Stomach (tissue), 9 donors: Measurements from ENCODE around the gene PHF21A. TPM values are rescaled to one million over a fixed set of nuclear protein-coding genes. Genes with fewer than 3 reads are reported as not detected.

Experiments
- DNase-seq, 2 donors: peaks; one replicate each; pipeline versions ENCODE4 v3.0.0 to v3.0.0-alpha.2; 2013 to 2019
- H3K27ac ChIP-seq, 5 donors: fragments of 200-600 bp in 4 of 5; sonication (generic) in 4 of 5; one replicate each; pipeline ENCODE4 v1.5.1; 2013 to 2019; ENCODE audit warnings: mild to moderate bottlenecking in 1 of 5, moderate library complexity in 1 of 5
- H3K27me3 ChIP-seq, 3 donors: fragments of 200-600 bp; sonication (generic); one replicate each; pipeline ENCODE4 v1.5.1; 2017 to 2019; ENCODE audit warnings: mixed run types in 1 of 3
- H3K36me3 ChIP-seq, 4 donors: fragments of 200-600 bp; sonication (generic); 1 replicate in 3 of 4; 2 replicates in 1 of 4; pipeline ENCODE4 v1.5.1; 2016 to 2019
- H3K4me1 ChIP-seq, 4 donors: fragments of 200-600 bp; sonication (generic); one replicate each; pipeline ENCODE4 v1.5.1; 2016 to 2019
- H3K4me3 ChIP-seq, 4 donors: fragments of 200-600 bp; sonication (generic) in 3 of 4; one replicate each; pipeline ENCODE4 v1.5.1; 2016 to 2019; ENCODE audit warnings: mild to moderate bottlenecking in 1 of 4
- H3K9me3 ChIP-seq, 4 donors: fragments of 200-600 bp; sonication (generic); one replicate each; pipeline ENCODE4 v1.5.1; 2016 to 2019
- EP300 ChIP-seq: sonication (generic); formaldehyde crosslinking; IDR thresholded peaks from one replicate; pipeline ENCODE4 v1.6.1; 2017; ENCODE audit warnings: antibody characterized with exemption
- POLR2A ChIP-seq, 4 donors: fragments of 450-650 bp; IDR thresholded peaks; one replicate each; pipeline ENCODE4 v1.6.1; 2016; ENCODE audit warnings: antibody characterized with exemption in 4 of 4, control low read depth in 2 of 4, mild to moderate bottlenecking in 1 of 4, moderate library complexity in 1 of 4
- POLR2AphosphoS5 ChIP-seq, 3 donors: sonication (generic); formaldehyde crosslinking; IDR thresholded peaks; one replicate each; pipeline ENCODE4 v1.6.1; 2016; ENCODE audit warnings: antibody characterized with exemption in 3 of 3
- WGBS, 5 donors: extraction: QIAGEN DNeasy Blood & Tissue Kit in 3 of 5; methylation state at CpG; one replicate each; pipeline versions ENCODE4 v1.1.5 to v1.1.7; 2013 to 2018; 5-methylcytosine and 5-hydroxymethylcytosine counted together
- intact Hi-C: fragments of 100-400 bp; cut with DNase I; formaldehyde crosslinking; loops from one replicate; pipeline ENCODE4 v1.15.1; 2023; ENCODE audit warnings: low total_unique reads
- polyA plus RNA-seq, 3 donors: library from polyadenylated mRNA; stranded (reverse); fragments of 200-250 nt; gene quantifications; one replicate each; pipeline ENCODE4 v1.2.3, GENCODE V29; 2013
- total RNA-seq, 5 donors: library from RNA; depleted of rRNA; stranded (reverse); fragments of >200 nt; gene quantifications; one replicate each; pipeline versions ENCODE4 v1.1.0 to v1.2.3, GENCODE V29; 2014 to 2016
- TF ChIP-seq, protein P1 (sequence below), 7 experiments: fragments of 450-650 bp in 4 of 7; fragments of 200-600 bp in 3 of 7; sonication (generic) in 3 of 7; IDR thresholded peaks; one replicate each; pipeline ENCODE4 v1.5.1; 2016 to 2019; ENCODE audit warnings: antibody characterized with exemption in 7 of 7, control low read depth in 2 of 7, mild to moderate bottlenecking in 1 of 7
- donor health status: healthy with polysubstance abuse.
- donor health status: Bipolar disorder and iron deficiency.
- donor health status: healthy.

The PHF21A gene
- total and polyA plus RNA-seq, 8 donors: 6.1 to 67.0 (median 18.6) TPM

DNA sequence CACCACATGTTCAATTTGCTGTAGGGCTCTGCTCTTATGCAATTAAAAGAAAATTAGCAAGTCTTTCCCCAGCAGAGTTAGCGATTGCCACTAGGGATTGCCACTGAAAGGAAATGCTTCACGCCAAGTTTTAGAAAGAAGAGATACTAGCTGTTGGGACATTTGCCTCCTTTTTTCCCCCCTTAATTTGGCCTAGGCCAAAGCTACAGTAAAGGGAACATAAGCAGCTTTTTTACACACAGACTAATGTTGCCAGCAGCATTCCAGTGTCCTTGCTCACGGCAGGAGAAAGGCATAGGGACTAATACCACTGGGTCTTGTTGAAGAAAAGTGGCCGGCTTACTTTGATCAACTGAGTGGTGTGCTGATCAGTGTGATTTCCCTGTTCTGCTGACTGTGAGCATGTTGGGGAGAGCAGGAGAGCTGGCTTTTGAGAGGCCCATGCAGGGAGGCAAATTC lies 71.2 kb downstream of the PHF21A start:
- peak overlapping the region in 3 of 5 donors; percentile 15 to 33 (median 15) for H3K27ac ChIP-seq
- intact Hi-C loops: no loop called here
- H3K9me3 ChIP-seq: no peaks in the 10 kb centered on the region
- H3K36me3 ChIP-seq: peaks cover 0 to 4% (median 0%) of the 10 kb centered on the region in 4 donors
- peak in 1 of 2 donors; percentile 85 for DNase-seq
- TF ChIP-seq POLR2AphosphoS5 (IDR thresholded peaks at IDR 0.05) (peak in 1 of 3 donors; percentile 42), POLR2A (IDR thresholded peaks at IDR 0.05) (no peak), EP300 (no peak)
- TF ChIP-seq, protein P1, sequence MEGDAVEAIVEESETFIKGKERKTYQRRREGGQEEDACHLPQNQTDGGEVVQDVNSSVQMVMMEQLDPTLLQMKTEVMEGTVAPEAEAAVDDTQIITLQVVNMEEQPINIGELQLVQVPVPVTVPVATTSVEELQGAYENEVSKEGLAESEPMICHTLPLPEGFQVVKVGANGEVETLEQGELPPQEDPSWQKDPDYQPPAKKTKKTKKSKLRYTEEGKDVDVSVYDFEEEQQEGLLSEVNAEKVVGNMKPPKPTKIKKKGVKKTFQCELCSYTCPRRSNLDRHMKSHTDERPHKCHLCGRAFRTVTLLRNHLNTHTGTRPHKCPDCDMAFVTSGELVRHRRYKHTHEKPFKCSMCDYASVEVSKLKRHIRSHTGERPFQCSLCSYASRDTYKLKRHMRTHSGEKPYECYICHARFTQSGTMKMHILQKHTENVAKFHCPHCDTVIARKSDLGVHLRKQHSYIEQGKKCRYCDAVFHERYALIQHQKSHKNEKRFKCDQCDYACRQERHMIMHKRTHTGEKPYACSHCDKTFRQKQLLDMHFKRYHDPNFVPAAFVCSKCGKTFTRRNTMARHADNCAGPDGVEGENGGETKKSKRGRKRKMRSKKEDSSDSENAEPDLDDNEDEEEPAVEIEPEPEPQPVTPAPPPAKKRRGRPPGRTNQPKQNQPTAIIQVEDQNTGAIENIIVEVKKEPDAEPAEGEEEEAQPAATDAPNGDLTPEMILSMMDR (IDR thresholded peaks at IDR 0.05): no peak
- 26 to 43% (median 40%) methylated on average over 4 of the region's 4 CpGs for WGBS, 5 donors
- no peaks in the 10 kb centered on the region for H3K27me3 ChIP-seq
- no peak overlapping the region for H3K4me3 ChIP-seq
- peaks cover 10 to 69% (median 34%) of the 10 kb centered on the region in 4 donors for H3K4me1 ChIP-seq

DNA sequence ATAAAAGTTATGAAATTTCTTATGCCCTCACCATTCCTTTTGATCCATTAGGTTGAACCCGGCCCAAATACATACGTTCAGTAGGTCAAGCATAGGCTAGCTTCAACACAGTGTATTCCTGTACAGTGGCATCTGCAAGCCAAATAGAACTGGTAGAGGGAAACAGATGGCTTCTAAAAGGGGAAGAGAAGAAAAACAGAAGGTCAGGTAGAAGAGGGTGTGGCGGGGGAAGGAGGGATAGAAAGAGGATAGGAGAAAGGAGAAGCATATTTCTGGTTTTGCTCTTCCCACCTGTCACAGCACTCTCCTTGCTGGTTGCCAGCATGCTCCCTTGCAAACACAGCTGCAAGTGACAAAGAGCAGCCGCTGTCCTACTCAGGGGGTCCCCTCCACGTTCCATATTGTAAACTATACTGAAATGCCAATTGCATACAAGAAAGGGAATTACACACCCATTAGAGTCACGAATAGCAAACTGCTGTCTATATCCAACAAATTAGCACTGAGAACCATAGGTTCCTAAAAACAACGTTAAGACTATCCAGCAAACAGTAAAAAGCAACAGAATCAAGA lies 71.8 kb downstream of the PHF21A start:
- no peak for DNase-seq
- intact Hi-C loops: no loop called here
- Histone ChIP-seq H3K4me3 (no peak overlapping the region), H3K27me3 (no peaks in the 10 kb centered on the region), H3K27ac (peak overlapping the region in 3 of 5 donors; percentile 15 to 33 (median 15)), H3K9me3 (no peaks in the 10 kb centered on the region), H3K36me3 (peaks cover 0 to 4% (median 0%) of the 10 kb centered on the region in 4 donors), H3K4me1 (peaks cover 10 to 69% (median 35%) of the 10 kb centered on the region in 4 donors)
- TF ChIP-seq, protein P1 (IDR thresholded peaks at IDR 0.05): no peak
- TF ChIP-seq EP300: no peak
- TF ChIP-seq POLR2AphosphoS5 (IDR thresholded peaks at IDR 0.05): no peak
- no peak for TF ChIP-seq POLR2A (IDR thresholded peaks at IDR 0.05)
- 70 to 81% (median 80%) methylated on average over 7 of the region's 7 CpGs for WGBS, 5 donors

DNA sequence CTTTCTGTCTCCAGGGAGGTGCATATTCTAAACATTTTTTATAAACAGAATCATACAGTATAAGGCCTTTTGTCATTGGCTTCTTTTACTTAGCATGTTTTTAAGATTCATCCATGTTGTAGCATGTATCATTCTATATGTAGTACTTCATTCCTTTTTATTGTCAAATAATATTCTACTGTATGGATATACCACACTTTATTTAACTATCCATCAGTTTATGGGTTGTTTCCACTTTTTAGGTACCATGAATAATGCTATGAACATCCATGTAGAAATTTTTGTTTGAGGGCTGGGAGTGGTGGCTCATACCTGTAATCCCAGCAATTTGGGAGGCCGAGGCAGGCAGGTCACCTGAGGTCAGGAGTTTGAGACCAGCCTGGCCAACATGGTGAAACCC lies 73.1 kb downstream of the PHF21A start:
- H3K9me3 ChIP-seq: no peaks in the 10 kb centered on the region
- peaks cover 0 to 4% (median 0%) of the 10 kb centered on the region in 4 donors for H3K36me3 ChIP-seq
- intact Hi-C loops: no loop called here
- TF ChIP-seq, protein P1 (IDR thresholded peaks at IDR 0.05): no peak
- TF ChIP-seq POLR2AphosphoS5 (IDR thresholded peaks at IDR 0.05): no peak
- no peak for TF ChIP-seq EP300
- TF ChIP-seq POLR2A (IDR thresholded peaks at IDR 0.05): no peak
- no peak for DNase-seq
- H3K27ac ChIP-seq: no peak overlapping the region
- no peaks in the 10 kb centered on the region for H3K27me3 ChIP-seq
- WGBS, 5 donors: 85 to 100% (median 94%) methylated on average over 1 of the region's 1 CpG
- H3K4me1 ChIP-seq: peaks cover 10 to 79% (median 39%) of the 10 kb centered on the region in 4 donors
- no peak overlapping the region for H3K4me3 ChIP-seq

GRCh38 chr11:46047520-46047919 lies 73.7 kb downstream of the PHF21A start:
- Histone ChIP-seq H3K4me3 (no peak overlapping the region), H3K27ac (no peak overlapping the region), H3K9me3 (no peaks in the 10 kb centered on the region), H3K27me3 (no peaks in the 10 kb centered on the region), H3K36me3 (peaks cover 0 to 4% (median 0%) of the 10 kb centered on the region in 4 donors), H3K4me1 (peaks cover 8 to 74% (median 38%) of the 10 kb centered on the region in 4 donors)
- intact Hi-C loops: no loop called here
- no peak for TF ChIP-seq POLR2A (IDR thresholded peaks at IDR 0.05)
- no peak for TF ChIP-seq POLR2AphosphoS5 (IDR thresholded peaks at IDR 0.05)
- TF ChIP-seq, protein P1 (IDR thresholded peaks at IDR 0.05): no peak
- no peak for TF ChIP-seq EP300
- no peak for DNase-seq
